ENCODE results near the gene SPNS2. TPM values are rescaled to one million over a fixed set of nuclear protein-coding genes. Genes with fewer than 3 reads are reported as not detected.

SPNS2 gene
- total and polyA plus RNA-seq, 2 of the 8 experiments (the other 6 are each of a cell fraction or from before 2014, with no cell fraction given), result 1.2 to 1.5 TPM

DNA sequence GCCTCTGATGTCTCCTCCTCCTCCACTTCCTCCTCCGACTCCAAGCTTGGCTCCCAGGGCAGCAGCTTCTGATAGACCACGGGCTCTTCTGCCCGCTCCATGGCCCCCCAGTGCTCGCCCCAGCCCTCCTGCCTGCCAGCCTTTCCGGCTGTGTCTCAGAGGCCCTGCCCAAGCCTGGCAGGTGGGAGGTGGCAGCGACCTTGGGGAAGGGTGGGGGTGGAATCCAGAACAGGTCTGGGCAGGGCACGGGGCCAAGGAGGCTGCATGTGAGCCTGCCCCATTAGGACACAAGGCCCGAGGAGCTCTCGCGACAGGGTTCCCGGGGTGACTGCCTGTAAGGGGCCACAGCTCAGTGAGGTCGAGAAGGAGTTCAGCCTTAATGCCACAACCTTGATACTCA lies 61.7 kb downstream of the SPNS2 start, which contains the start of gene GGT6:
GGT6 (minus strand) TSS at position 157 of the 400 bp plus-strand sequence; CDS start at position 101, 56 bp downstream.
- Histone ChIP-seq H3K27me3 (replicated peaks in 1 of 4; ENCODE audit: control insufficient read depth in 3 of 4, extremely low read depth in 1 of 4, insufficient read depth in 3 of 4, low read length in 3 of 4) (no peaks in the 10 kb centered on the region), H3K4me2 (ENCODE audit: insufficient read depth in 1 of 2, low read depth in 2 of 2, low read length in 2 of 2) (no peak within 1 kb of the TSS), H3K9ac (replicated peaks in 1 of 4; ENCODE audit: extremely low read depth in 1 of 4, low read depth in 3 of 4, low read length in 3 of 4) (no peak within 1 kb of the TSS; a peak in 1 of 7 replicates), H3K79me1 (ENCODE audit: low read depth, low read length) (no peaks in the 10 kb centered on the region), H2BK20ac (ENCODE audit: low read length) (no peak within 1 kb of the TSS), H3K9me3 (ENCODE audit: insufficient read depth in 2 of 2, low read depth in 1 of 2, low read length in 1 of 2) (no peaks in the 10 kb centered on the region), H3K14ac (ENCODE audit: insufficient read length) (no peak within 1 kb of the TSS), H3K4me1 (replicated peaks in 1 of 4; ENCODE audit: control insufficient read depth in 3 of 4, insufficient read depth in 4 of 4, low read length in 3 of 4) (peaks cover 6 to 13% (median 7%) of the 10 kb centered on the region in 4 experiments; a peak in 6 of 7 replicates), H2BK15ac (ENCODE audit: low read length) (no peak within 1 kb of the TSS; the same call in 1 of the 2 replicates), H2BK120ac (replicated peaks; ENCODE audit: low read depth, low read length) (no peak within 1 kb of the TSS), H4K8ac (ENCODE audit: extremely low read depth, insufficient read depth, low read length) (no peak within 1 kb of the TSS), H2BK5ac (ENCODE audit: low read depth, low read length) (peak within 1 kb of the TSS; percentile 18; the same call in 1 of the 2 replicates), H4K20me1 (replicated peaks in 1 of 2; ENCODE audit: control insufficient read depth in 1 of 2, insufficient read depth in 2 of 2, low read length in 2 of 2) (no peaks in the 10 kb centered on the region), H4K91ac (replicated peaks; ENCODE audit: insufficient read length, low read length) (no peak within 1 kb of the TSS), H3K23me2 (ENCODE audit: low read depth, low read length) (0 out of 2 replicates have a peak, but pooled peaks cover 3% of the 10 kb centered on the region), H2AFZ (ENCODE audit: low read length) (peak within 1 kb of the TSS; percentile 76; the same call in 1 of the 2 replicates), H3K4ac (replicated peaks; ENCODE audit: insufficient read length, low read depth, low read length) (no peak within 1 kb of the TSS), H3K18ac (ENCODE audit: extremely low read depth, low read length) (peak within 1 kb of the TSS; percentile 63; the same call in 1 of the 2 replicates), H2BK12ac (ENCODE audit: low read depth, low read length) (peak within 1 kb of the TSS; percentile 46; the same call in 1 of the 2 replicates), H2AK5ac (ENCODE audit: low read depth, low read length) (no peak within 1 kb of the TSS), H3K4me3 (ENCODE audit: extremely low read depth in 1 of 4, insufficient read depth in 2 of 4, low read depth in 3 of 4, low read length in 4 of 4) (no peak within 1 kb of the TSS), H3K36me3 (ENCODE audit: control insufficient read depth in 2 of 4, insufficient read depth in 4 of 4, low read length in 3 of 4) (no peaks in the 10 kb centered on the region), H3K79me2 (ENCODE audit: control insufficient read depth in 1 of 2, insufficient read depth in 2 of 2, low read length in 2 of 2) (no peaks in the 10 kb centered on the region), H3K56ac (replicated peaks; ENCODE audit: insufficient read length, low read depth, low read length) (no peak within 1 kb of the TSS), H3K23ac (ENCODE audit: insufficient read length) (no peak within 1 kb of the TSS), H3K27ac (ENCODE audit: low read depth, low read length) (no peak within 1 kb of the TSS), H4K5ac (ENCODE audit: insufficient read length, low read depth, low read length) (no peak within 1 kb of the TSS)
- 89% methylated on average over 12 of the region's 12 CpGs; no CpG with 5 or more reads in 1 of the 2 experiments for WGBS, 2 experiments (ENCODE audit: extremely low coverage in 1 of 2, insufficient coverage in 1 of 2, insufficient read length in 1 of 2, insufficient replicate concordance in 2 of 2, low coverage in 1 of 2, low lambda C conversion rate in 2 of 2, missing lambda C conversion rate in 1 of 2)
- DNase-seq (ENCODE audit: low read depth in 1 of 2, low spot score in 2 of 2), result no peak
- no peak for TF ChIP-seq CREB1 (IDR thresholded peaks at IDR 0.05)
- no peak for FAIRE-seq
- ChIA-PET CTCF (ENCODE audit: partially characterized antibody) (interaction anchor here (0.8 to 4.1 kb wide), 14 partner anchors 10 to 139 kb away, joined by 3 to 32 read pairs (median 3); no protein-coding TSS in a partner anchor), POLR2A (ENCODE audit: partially characterized antibody) (interaction anchor here (0.6 to 32.8 kb wide), 4 partner anchors 9 to 72 kb away, joined by 3 to 546 read pairs (median 3); no protein-coding TSS in a partner anchor)
